ENCODE results near the gene CFAP100.

Gene CFAP100

GRCh38 chr3:126466886-126467610, 72.3 kb downstream of the CFAP100 start:
- no peak for DNase-seq

GRCh38 chr3:126467611-126467955, 72.9 kb downstream of the CFAP100 start:
- no peak for DNase-seq

DNA sequence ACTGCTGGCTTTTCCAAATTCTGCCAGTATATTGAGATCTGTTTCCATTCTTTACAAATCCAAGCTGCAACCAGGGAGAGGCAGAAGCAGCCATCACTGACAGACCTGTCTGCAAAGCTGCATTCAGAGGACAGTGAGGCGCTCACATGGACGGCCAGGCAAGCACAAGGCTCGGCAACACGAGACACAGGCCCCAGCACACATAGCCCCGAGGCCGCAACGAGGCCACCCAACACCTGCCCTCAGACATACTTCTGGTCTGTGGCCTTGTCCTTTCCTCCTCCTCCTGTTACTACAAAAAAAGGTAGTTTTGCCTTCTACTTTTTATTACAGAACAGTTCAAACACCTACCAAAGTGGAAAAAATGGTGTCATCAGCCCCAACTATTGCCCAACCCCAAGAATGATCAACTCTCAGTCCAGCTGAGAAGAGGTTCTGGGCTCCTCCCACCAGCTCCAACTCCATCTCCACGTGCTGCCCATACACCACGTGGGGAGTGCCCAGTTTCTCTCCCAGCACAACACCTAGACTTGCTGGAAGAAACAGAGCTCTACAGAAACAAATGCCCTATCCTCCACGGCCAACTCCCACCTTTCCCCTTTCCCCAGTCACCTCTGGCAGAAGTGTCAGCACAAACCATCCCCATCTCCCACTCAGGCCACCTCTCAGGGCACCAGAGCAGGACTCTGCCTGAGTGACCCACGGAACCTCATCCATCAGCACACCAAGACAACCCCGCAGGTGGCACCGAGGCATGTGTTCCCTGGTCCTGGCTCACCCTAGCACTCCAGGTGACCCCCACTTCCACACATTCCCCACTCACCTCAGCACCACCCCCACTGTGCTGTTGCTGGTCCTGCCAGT, 73.6 kb downstream of the CFAP100 start:
- DNase-seq: no peak

DNA sequence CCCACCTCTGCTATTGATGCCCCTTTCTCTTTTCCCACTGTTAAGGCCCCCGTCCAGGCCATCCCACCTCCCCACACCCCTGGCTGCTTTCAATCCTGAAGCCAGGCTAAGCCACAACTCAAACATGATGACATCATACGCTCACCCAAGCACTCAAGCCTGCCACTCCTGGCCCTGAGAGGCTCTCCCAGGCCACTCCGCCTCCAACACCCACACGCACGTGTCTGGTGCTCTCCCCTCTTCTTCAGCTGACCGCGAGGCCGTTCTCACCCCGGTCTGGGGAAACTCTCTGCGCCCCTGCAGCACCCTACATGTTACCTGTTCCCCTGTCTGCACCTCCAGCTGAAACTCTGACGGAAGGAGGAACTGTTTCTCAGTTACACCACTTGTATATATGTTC, 74.8 kb downstream of the CFAP100 start:
- DNase-seq: no peak

DNA sequence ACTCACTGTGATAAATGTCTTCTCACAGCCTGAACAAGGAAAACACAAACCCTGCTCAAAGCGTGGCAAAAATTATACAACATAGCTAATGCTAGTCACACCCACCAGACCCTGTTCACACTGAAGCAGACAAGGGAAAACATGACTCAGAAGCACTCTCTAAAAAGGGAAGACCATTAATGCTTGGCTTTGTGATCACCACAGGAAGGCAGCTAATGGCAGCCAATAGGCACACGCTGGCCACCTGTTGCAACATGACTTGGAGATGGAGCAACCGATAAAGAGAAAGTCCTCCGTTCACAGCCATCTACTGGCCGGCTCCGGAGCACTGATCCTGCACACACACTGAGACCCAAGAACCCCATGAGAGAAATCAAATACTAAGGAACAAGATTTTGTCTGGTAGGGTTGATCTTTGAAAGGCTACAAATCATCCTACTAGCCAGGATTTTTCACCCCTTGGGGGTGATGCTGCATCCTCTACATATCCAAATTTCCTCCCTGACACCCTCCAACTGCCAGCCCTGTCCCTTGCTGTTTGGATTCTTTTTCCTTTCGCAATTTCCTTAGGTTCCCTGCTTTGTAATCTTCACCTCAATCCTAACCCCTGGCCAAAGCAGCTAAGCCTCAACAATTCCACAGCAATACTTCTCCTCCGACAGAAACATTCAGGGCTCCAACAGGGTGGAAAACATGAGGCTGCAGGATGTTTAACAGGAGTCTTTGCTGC, 77.7 kb downstream of the CFAP100 start:
- DNase-seq: peak; percentile 58

DNA sequence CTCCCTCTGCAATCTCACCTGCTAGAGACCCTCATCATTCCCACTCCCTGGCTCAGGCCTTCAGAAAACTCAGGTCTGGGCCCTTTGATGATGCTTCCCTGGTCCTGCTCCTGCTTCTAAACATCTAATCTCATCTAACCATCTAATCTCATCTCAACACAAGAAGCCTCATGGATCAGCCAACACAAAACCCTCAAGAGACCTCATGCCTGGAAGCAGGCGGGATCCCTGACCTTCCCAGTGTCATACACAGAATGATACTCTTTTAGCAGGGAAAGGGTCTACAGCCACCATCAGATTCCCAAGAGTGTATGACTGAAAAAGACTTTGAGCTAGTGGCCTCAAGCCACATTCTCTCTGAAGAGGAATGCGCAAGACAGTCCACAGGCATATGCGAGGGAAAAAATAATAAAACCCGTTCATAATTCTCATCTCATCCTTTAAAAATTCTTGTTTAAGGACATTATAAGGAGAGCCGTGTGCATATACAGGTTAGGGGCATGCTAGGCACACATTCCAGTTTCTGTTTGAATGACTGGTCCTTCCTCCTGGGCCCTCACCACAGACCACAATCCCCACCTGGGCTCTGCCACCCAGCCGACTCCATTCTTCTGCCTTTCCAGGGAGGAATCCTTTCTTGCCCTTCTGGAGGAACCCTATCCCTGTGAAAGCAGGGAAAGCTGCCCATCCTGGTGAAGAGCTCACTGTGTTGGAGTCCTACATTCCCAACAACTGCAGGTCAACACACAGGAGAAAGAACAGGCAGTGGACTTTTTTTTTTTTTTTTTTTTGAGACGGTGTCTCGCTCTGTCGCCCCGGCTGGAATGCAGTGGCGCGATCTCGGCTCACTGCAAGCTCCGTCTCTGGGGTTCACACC, 78.8 kb downstream of the CFAP100 start:
- DNase-seq: no peak

- no peak for DNase-seq
These were observed 80.0 kb downstream of the CFAP100 start for GRCh38 chr3:126474498-126475412.

GRCh38 chr3:126475413-126476114, 80.9 kb downstream of the CFAP100 start, which contains the start of gene ZXDC:
ZXDC (minus strand) TSS chr3:126475891; CDS start chr3:126475865, 26 bp downstream.
- DNase-seq: peak; percentile 55

- DNase-seq: no peak
These were observed 81.7 kb downstream of the CFAP100 start for GRCh38 chr3:126476166-126477060.

- no peak for DNase-seq
These were observed 82.3 kb downstream of the CFAP100 start for GRCh38 chr3:126477061-126477380.

DNA sequence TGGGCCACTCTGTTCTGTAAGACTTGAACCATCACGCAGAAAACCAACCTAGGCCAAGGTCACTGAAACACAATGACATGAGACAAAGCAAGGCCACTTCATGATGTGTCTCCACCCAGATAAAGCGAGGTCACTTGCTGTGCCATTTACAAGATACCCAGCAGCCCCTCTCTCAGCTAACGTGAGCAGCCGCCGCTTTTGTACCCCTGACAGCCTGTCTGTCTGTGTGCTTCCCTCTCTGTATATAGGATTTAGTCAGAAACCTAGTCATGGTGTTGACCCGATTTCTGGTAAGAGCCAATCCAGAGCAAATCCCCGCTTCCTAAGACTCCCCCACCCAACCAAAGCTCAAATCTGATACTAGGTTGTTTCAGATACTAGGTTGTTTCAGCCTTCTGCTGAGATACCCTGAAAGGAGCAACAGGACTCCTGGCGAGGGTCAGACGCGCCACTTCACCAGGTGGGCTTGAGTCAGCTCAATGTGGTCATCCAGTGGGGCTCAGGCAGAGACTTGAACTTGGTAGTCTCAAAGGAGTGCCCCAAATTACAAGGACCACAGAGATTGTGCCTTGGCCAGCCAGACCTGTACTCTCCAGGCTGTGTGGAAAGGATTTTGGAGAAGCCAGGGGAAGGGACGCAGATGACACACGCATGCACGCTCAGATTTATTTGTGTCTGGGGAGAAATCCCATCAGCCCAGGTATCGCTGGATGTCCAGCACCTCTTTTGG, 84.0 kb downstream of the CFAP100 start:
- no peak for DNase-seq

DNA sequence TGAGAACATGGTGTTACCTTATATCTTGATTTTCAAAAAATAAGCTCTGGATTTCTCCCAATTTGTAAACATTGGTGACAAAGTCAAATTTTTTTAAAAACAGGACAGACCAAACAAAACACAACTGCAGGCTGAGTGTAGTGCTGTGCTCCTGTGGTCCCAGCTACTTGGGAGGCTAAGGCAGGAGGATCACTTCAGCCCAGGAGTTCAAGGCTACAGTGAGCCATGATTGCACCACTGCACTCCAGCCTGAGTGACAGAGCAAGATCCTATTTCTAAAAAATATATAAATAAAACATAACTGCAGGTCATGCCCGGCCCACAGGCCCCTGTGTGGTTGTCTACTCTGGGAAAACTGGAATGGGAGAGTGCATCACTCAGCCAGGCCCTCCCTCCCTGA, 84.9 kb downstream of the CFAP100 start:
- DNase-seq: no peak

DNA sequence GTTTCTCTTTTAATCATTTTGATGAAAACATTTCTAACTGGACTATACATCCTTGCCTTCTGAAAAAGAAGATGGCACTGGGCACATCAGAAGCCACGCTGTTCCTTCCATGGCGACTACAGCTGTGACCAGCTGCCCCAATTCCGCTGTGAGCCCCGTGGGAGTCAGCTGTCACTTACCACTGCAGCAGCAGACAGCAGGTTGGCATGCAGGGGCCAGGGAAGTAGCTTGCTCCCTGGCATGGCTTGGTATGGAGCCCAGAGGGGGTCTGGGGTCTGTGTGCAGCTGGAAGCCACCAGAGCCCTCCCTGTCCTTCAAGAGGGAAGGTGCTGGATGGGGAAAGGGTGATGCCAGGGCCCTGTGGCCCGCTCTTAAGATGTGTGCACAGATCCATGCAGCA, 85.5 kb downstream of the CFAP100 start:
- no peak for DNase-seq

GRCh38 chr3:126480861-126481260, 86.2 kb downstream of the CFAP100 start:
- DNase-seq: no peak

- no peak for DNase-seq
These were observed 87.2 kb downstream of the CFAP100 start for GRCh38 chr3:126481808-126482502.

DNA sequence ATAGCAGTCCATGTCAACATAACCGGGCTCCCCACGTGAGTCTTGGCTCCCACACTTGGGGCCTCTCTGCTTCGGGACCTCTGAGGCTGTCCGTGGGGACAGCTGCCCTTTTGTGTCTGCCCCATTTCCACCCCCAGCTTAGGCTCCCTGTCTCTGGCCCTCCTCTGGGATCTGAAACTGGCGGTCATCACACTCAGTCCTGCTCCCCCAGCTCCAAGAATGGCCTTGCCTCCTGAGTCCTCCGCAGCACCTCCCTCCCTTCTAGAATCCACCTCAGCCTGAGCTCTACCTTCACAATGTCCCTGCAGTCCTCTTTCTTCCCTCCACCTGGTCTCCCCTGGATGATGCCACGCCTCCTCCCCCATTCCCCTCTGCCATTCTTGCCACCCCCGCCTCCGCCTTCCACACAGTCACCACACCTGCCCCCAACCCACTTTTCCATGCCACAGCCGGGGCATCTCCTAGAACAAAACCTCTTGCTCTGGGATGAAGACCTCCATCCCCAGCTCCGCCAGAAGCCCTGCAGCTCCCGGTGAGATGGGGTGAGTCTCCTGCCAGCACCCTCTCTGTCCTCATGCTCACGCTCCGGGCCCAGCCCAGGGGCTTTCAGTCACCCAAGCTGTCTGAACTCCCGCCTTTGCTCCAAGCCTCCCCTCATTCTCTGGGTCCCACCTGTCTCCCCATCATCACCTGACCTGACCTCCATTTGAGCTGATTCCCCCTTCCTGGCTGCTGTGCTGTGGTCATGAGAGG, 88.0 kb downstream of the CFAP100 start:
- no peak for DNase-seq

DNA sequence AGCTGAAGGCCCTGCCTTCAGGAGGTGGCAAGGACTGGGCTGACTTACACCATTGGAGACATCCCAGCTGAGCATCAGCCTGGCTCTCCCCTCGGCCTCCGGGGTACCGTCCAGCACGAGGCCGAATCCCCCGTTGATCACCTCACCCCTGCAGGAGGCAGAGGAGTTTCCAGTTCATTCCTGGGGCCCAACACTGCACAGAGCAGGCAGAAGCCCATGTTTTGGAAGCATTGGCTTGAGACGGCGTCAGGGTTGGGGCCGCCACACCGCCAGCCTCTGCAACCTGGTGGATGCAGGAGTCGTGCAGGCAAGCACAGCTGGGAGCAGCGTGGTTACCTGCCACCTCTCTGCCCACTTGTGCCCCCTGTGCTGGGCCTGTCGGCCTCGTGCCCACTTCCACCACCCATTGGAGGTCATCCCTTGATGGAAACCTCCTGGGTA, 88.6 kb downstream of the CFAP100 start:
- DNase-seq: no peak

DNA sequence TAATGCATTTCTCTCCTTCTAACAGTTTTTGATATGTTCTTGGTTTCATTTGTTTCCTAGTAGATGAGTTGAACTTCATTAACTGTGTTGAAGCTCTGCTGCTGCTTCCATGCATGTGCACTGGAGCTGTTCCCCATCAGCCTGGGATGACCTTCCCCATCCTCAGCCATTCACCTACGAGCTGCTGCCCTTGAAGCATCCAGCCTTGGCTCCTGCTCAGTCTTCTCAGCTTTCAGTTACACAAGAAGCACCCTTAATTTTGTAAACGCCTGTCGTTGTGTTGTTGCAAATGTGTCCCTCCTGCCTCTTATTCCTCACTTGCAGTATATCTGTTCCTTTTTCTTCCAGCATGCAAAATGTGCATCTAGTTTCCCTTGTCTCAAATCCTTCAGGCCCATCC, 89.4 kb downstream of the CFAP100 start:
- DNase-seq: no peak

Measured in NCI-H510A (cell line).